Measurements from ENCODE around the gene ERG.

GRCh38 chr21:38447611-38448010, 50.7 kb downstream of the ERG start:
- no peak for TF ChIP-seq USF2 (IDR thresholded peaks at IDR 0.05; ENCODE audit: low read length)
- no peak for TF ChIP-seq CTCF (IDR thresholded peaks at IDR 0.05; ENCODE audit: control extremely low read depth in 1 of 3, insufficient read depth in 1 of 3, low read depth in 1 of 3, low read length in 3 of 3)
- no peak for TF ChIP-seq BACH1 (IDR thresholded peaks at IDR 0.05; ENCODE audit: low read length)
- no peak for TF ChIP-seq CREB1 (IDR thresholded peaks at IDR 0.05)
- TF ChIP-seq TAF7 (optimal IDR thresholded peaks at IDR 0.05; ENCODE audit: borderline replicate concordance, low read depth, low read length), result no peak
- TF ChIP-seq EP300 (IDR thresholded peaks at IDR 0.05; ENCODE audit: borderline replicate concordance in 1 of 2, low read depth in 2 of 2, low read length in 2 of 2), result no peak
- no peak for TF ChIP-seq E2F6 (IDR thresholded peaks at IDR 0.05)
- no peak for TF ChIP-seq FOSL1 (IDR thresholded peaks at IDR 0.05; ENCODE audit: insufficient read depth, low read depth, low read length)
- TF ChIP-seq EZH2 (IDR thresholded peaks at IDR 0.05; ENCODE audit: low read depth, low read length, severe bottlenecking), result no peak
- no peak for TF ChIP-seq CHD2 (IDR thresholded peaks at IDR 0.05; ENCODE audit: low read length)
- no peak for TF ChIP-seq HDAC6 (IDR thresholded peaks at IDR 0.05; ENCODE audit: low read depth, low read length)
- no peak for TF ChIP-seq CEBPB (IDR thresholded peaks at IDR 0.05; ENCODE audit: low read depth, low read length)
- no peak for TF ChIP-seq POU5F1 (IDR thresholded peaks at IDR 0.05; ENCODE audit: low read depth, low read length)

Data from H1 (cell line).